Mesothelial cell of epicardium (in vitro differentiated cells): ENCODE data around the gene QTRT2. TPM values are rescaled to one million over a fixed set of nuclear protein-coding genes. Genes with fewer than 3 reads are reported as not detected.

Source experiments
- DNase-seq, 2 experiments: peaks; one replicate each; pipeline ENCODE4 v3.0.0; 2021; ENCODE audit warnings: low spot score in 2 of 2; ENCODE audit not compliant: unreplicated experiment in 2 of 2
- H3K27ac Mint-ChIP-seq: 2 replicates; pipeline ENCODE4 v1.8.0; 2021; ENCODE audit warnings: mixed read lengths
- H3K27me3 Mint-ChIP-seq: 2 replicates; pipeline ENCODE4 v1.8.0; 2021; ENCODE audit warnings: low read depth, mixed read lengths
- H3K36me3 Mint-ChIP-seq: 2 replicates; pipeline ENCODE4 v1.8.0; 2021; ENCODE audit warnings: mixed read lengths
- H3K4me1 Mint-ChIP-seq: 2 replicates; pipeline ENCODE4 v1.8.0; 2021; ENCODE audit warnings: mixed read lengths
- H3K4me3 Mint-ChIP-seq: 2 replicates; pipeline ENCODE4 v1.8.0; 2021; ENCODE audit warnings: mild to moderate bottlenecking, moderate library complexity, mixed read lengths
- H3K9me3 Mint-ChIP-seq: 2 replicates; pipeline ENCODE4 v1.8.0; 2021; ENCODE audit warnings: mixed read lengths
- total RNA-seq: library from RNA; stranded (reverse); gene quantifications from 3 replicates; pipeline ENCODE4 v1.2.1, GENCODE V29; 2021
- TF ChIP-seq, protein P1 (sequence below): fragments of 200-600 bp; sonication (generic); IDR thresholded peaks from one replicate; pipeline ENCODE4 v1.5.0; 2021; ENCODE audit warnings: antibody characterized with exemption; ENCODE audit not compliant: unreplicated experiment

The QTRT2 gene
- total RNA-seq, 1 donor from 2014 or later, result 35.2 TPM

DNA sequence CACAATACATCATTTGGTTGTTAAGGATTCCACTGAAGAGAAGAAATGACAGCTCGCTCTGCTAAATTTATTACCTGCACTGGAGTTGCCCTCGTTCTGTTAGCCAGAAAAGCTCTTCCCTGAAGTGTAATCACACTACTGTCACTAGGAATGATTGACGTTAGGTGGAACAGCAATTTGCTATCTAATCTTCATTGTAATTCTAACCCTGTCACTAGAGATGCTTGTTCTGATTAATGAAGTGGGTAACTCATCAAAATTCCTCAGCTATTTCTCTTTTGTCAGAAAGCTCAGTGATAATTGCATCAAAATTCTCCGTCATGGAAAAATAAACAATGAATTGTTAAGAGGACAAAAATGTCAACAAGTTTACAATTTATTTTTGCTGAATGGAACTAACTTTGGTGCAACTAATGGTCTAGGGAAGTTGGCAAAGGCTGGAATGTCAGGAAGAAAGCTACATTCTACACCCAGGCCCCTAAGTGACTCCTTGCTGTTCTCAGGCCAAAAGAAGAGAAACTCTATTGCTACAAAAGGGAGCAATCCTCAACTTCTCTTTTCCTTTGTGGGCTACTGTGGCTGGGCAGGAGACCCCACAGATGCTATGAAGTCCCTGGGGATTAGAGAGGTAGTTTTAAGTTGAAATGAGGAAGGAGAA is 34.3 kb upstream of the QTRT2 start:
- H3K27me3 Mint-ChIP-seq, result no peaks in the 10 kb centered on the region
- peaks cover 16% of the 10 kb centered on the region for H3K4me1 Mint-ChIP-seq
- TF ChIP-seq, protein P1, sequence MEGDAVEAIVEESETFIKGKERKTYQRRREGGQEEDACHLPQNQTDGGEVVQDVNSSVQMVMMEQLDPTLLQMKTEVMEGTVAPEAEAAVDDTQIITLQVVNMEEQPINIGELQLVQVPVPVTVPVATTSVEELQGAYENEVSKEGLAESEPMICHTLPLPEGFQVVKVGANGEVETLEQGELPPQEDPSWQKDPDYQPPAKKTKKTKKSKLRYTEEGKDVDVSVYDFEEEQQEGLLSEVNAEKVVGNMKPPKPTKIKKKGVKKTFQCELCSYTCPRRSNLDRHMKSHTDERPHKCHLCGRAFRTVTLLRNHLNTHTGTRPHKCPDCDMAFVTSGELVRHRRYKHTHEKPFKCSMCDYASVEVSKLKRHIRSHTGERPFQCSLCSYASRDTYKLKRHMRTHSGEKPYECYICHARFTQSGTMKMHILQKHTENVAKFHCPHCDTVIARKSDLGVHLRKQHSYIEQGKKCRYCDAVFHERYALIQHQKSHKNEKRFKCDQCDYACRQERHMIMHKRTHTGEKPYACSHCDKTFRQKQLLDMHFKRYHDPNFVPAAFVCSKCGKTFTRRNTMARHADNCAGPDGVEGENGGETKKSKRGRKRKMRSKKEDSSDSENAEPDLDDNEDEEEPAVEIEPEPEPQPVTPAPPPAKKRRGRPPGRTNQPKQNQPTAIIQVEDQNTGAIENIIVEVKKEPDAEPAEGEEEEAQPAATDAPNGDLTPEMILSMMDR, result no peak
- no peak overlapping the region for H3K4me3 Mint-ChIP-seq
- H3K36me3 Mint-ChIP-seq, result no peaks in the 10 kb centered on the region
- no peak for DNase-seq
- H3K9me3 Mint-ChIP-seq, result no peaks in the 10 kb centered on the region
- peak overlapping the region; percentile 31 for H3K27ac Mint-ChIP-seq

- Mint-ChIP-seq H3K4me3 (no peak overlapping the region), H3K4me1 (peaks cover 16% of the 10 kb centered on the region), H3K36me3 (no peaks in the 10 kb centered on the region), H3K9me3 (no peaks in the 10 kb centered on the region), H3K27me3 (no peaks in the 10 kb centered on the region), H3K27ac (no peak overlapping the region)
- no peak for DNase-seq
- TF ChIP-seq, protein P1, result no peak
These were observed 31.1 kb upstream of the QTRT2 start for GRCh38 chr3:114025451-114025850.

DNA sequence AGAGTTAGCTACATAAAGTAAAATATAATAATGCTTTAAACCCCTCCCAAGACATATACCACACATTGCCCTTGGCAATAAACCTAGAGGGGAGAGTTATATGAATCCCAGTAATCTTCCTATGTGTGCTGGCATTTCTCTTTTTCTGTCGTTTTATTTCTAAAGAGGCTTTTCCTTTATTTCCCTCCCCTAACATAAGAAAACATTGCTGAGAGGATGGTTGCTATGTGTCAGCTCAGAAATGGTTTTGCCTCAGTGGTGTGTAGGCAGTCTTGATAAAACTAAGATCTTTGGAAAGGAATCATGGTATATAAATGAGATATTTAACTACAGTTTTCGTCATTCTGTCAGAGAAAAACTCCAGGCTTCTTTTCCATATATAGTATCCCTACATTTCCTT is 30.2 kb upstream of the QTRT2 start:
- peaks cover 14% of the 10 kb centered on the region for H3K4me1 Mint-ChIP-seq
- no peak overlapping the region for H3K27ac Mint-ChIP-seq
- no peak for DNase-seq
- H3K4me3 Mint-ChIP-seq, result no peak overlapping the region
- H3K9me3 Mint-ChIP-seq, result no peaks in the 10 kb centered on the region
- no peaks in the 10 kb centered on the region for H3K36me3 Mint-ChIP-seq
- TF ChIP-seq, protein P1, result no peak
- no peaks in the 10 kb centered on the region for H3K27me3 Mint-ChIP-seq

DNA sequence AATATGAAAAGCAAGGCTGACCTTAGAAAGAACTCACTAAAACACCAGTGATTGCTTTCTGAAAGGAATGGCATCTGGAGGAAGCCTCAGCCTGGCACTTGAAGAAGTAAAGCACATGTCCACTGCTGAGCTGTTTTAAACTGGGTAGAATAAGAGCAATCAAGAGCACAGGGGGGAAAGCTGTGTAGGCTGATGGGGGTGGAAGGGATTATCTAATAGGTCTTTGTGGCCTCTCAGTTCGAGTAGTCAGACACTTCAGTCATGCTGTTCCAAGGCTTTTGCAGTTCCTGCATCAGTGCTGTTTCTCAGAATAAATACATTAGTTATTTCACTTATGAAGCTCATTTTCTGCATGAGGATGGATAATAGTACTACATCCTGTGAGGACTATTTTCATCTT is 22.8 kb upstream of the QTRT2 start:
- no peaks in the 10 kb centered on the region for H3K27me3 Mint-ChIP-seq
- no peak overlapping the region for H3K27ac Mint-ChIP-seq
- no peaks in the 10 kb centered on the region for H3K4me1 Mint-ChIP-seq
- no peak overlapping the region for H3K4me3 Mint-ChIP-seq
- TF ChIP-seq, protein P1, result no peak
- no peaks in the 10 kb centered on the region for H3K9me3 Mint-ChIP-seq
- H3K36me3 Mint-ChIP-seq, result peaks cover 13% of the 10 kb centered on the region
- no peak for DNase-seq

GRCh38 chr3:114034211-114034610 is 22.3 kb upstream of the QTRT2 start:
- H3K27ac Mint-ChIP-seq, result no peak overlapping the region
- H3K9me3 Mint-ChIP-seq, result no peaks in the 10 kb centered on the region
- no peak overlapping the region for H3K4me3 Mint-ChIP-seq
- H3K4me1 Mint-ChIP-seq, result no peaks in the 10 kb centered on the region
- no peaks in the 10 kb centered on the region for H3K27me3 Mint-ChIP-seq
- peaks cover 13% of the 10 kb centered on the region for H3K36me3 Mint-ChIP-seq
- TF ChIP-seq, protein P1, result no peak
- no peak for DNase-seq
